Measurements from ENCODE around the gene NXPH3.

DNA sequence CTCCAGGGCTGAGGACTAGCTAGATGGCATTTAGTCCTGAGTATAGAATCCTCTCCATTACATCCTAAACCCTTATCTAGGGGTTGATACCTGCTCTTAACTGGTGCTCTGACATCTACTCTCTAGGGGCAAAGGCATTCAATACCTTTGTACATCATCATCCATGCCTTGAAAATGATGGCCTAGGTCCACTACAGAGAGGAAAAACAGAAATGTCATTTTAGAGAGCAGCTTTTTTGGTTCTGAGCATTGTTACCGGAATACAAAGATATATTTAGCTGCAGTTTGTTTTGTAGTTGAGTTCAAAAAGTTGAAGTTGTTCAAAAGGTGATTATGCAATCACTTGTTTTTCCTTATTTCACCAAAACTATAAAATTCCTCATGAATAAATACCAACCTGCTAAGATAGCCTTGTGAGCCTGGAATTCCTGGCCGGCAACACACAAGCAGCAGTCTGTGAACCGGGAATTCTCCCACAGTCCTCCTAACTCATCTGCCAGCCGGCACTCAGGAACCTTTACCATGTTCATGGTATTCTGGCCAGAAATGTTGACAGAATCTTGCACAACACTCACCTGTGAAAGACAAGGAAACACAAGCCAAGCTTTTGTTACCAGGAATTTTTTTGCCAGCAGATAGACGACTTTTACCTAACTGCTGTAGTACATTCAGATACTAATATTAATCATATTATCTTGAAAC lies 35.4 kb downstream of the NXPH3 start:
- TF ChIP-seq EP300 (IDR thresholded peaks at IDR 0.05), result no peak
- TF ChIP-seq, protein P1, sequence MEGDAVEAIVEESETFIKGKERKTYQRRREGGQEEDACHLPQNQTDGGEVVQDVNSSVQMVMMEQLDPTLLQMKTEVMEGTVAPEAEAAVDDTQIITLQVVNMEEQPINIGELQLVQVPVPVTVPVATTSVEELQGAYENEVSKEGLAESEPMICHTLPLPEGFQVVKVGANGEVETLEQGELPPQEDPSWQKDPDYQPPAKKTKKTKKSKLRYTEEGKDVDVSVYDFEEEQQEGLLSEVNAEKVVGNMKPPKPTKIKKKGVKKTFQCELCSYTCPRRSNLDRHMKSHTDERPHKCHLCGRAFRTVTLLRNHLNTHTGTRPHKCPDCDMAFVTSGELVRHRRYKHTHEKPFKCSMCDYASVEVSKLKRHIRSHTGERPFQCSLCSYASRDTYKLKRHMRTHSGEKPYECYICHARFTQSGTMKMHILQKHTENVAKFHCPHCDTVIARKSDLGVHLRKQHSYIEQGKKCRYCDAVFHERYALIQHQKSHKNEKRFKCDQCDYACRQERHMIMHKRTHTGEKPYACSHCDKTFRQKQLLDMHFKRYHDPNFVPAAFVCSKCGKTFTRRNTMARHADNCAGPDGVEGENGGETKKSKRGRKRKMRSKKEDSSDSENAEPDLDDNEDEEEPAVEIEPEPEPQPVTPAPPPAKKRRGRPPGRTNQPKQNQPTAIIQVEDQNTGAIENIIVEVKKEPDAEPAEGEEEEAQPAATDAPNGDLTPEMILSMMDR (IDR thresholded peaks at IDR 0.05), result no peak
